ENCODE measurements around the gene LDLRAD3. TPM values are rescaled to one million over a fixed set of nuclear protein-coding genes. Genes with fewer than 3 reads are reported as not detected.

The LDLRAD3 gene
- total RNA-seq, 4 donors from 2014 or later, result 10.2 to 41.9 (median 19.8) TPM

DNA sequence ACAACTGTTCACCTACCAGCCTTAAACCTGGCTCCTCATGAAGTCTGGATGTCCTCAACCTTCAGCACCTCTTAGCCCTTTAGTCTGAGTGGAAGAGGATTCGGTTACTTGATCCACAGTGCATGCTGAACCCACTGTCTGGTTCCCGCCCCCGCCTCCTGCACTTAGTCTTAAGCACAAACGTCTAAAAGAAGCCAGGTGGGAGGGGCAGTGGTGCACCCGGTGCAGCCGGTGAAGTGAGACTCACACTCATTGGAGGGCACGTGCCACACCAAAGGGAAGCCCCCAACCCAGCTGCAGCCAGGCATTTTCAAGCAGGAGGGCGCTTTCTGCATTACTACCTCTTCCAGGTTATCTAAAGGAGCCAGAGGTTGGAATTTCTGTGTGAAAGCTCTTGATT, 198.6 kb downstream of the LDLRAD3 start:
- Histone ChIP-seq H3K27me3 (no peaks in the 10 kb centered on the region), H3K4me3 (no peak overlapping the region), H3K36me3 (no peaks in the 10 kb centered on the region), H3K27ac (no peak overlapping the region), H3K4me1 (no peaks in the 10 kb centered on the region), H3K9me3 (no peaks in the 10 kb centered on the region)
- intact Hi-C loops (cut with DNase I; ENCODE audit: low total_unique reads), result no loop called here
- no peak for DNase-seq
- no peak for TF ChIP-seq POLR2A (IDR thresholded peaks at IDR 0.05)
- TF ChIP-seq, protein P1, sequence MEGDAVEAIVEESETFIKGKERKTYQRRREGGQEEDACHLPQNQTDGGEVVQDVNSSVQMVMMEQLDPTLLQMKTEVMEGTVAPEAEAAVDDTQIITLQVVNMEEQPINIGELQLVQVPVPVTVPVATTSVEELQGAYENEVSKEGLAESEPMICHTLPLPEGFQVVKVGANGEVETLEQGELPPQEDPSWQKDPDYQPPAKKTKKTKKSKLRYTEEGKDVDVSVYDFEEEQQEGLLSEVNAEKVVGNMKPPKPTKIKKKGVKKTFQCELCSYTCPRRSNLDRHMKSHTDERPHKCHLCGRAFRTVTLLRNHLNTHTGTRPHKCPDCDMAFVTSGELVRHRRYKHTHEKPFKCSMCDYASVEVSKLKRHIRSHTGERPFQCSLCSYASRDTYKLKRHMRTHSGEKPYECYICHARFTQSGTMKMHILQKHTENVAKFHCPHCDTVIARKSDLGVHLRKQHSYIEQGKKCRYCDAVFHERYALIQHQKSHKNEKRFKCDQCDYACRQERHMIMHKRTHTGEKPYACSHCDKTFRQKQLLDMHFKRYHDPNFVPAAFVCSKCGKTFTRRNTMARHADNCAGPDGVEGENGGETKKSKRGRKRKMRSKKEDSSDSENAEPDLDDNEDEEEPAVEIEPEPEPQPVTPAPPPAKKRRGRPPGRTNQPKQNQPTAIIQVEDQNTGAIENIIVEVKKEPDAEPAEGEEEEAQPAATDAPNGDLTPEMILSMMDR (IDR thresholded peaks at IDR 0.05), result no peak

DNA sequence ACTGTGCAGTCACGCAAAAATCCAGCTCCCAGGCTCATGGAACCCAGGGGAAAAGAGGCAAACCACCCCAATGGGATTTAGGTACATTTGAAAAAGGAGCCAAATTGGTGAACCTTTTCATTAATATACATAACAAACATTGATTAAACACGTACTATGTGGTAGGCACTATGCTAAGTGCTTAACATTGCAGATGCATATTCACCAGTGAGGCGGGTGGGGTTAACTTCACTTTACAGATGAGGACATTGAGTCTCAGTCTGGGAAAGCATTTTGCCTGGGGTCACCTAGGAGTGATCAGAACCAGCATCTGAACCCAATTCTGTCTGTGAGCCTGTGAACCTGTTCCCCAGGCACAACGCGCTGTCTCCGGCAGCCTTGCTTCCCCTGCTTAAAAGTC, 199.0 kb downstream of the LDLRAD3 start:
- Histone ChIP-seq H3K4me3 (no peak overlapping the region), H3K27ac (no peak overlapping the region), H3K27me3 (no peaks in the 10 kb centered on the region), H3K9me3 (no peaks in the 10 kb centered on the region), H3K36me3 (no peaks in the 10 kb centered on the region), H3K4me1 (no peaks in the 10 kb centered on the region)
- DNase-seq, result no peak
- TF ChIP-seq POLR2A (IDR thresholded peaks at IDR 0.05), result no peak
- TF ChIP-seq, protein P1 (IDR thresholded peaks at IDR 0.05), result no peak
- intact Hi-C loops (cut with DNase I; ENCODE audit: low total_unique reads), result no loop called here

DNA sequence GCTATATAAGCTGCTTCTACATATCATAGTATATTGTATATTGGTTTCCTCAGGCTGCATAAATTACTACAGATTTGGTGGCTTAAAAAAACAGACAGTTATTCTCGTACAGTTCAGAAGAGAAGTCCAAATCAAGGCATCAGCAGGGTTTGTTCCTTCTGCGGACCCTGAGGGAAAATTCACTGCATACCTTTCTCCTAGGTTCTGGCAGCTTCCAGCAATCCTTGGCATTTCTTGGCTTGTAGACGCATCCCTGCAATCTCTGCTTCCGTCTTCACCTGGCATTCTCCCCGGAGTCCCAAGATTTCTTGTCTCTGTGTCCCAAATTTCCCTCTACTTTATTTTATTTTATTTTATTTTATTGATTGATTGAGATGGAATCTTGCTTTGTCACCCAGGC, 202.6 kb downstream of the LDLRAD3 start:
- Histone ChIP-seq H3K4me3 (no peak overlapping the region), H3K9me3 (no peaks in the 10 kb centered on the region), H3K36me3 (no peaks in the 10 kb centered on the region), H3K27ac (no peak overlapping the region), H3K27me3 (no peaks in the 10 kb centered on the region), H3K4me1 (no peaks in the 10 kb centered on the region)
- no peak for TF ChIP-seq POLR2A (IDR thresholded peaks at IDR 0.05)
- TF ChIP-seq, protein P1 (IDR thresholded peaks at IDR 0.05), result no peak
- intact Hi-C loops (cut with DNase I; ENCODE audit: low total_unique reads), result no loop called here
- no peak for DNase-seq

DNA sequence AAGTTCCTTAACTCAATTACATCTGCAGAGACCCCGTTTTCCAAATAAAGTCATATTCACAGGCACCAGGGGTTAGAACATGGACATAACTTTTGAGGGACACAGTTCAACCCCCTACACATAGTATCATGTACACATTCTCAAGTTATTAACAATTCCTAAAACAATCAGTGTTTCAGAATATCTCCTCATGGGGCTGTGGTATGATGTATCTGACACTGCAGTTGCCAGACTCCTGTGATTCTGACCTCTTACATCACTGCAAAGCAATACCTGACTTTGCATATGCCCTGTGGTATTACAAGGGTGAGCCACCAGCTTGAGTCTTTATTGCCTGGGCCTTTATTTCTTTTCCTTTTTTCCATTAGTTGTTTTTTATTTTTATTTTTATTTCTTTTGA, 203.6 kb downstream of the LDLRAD3 start:
- no peak for DNase-seq
- Histone ChIP-seq H3K27ac (no peak overlapping the region), H3K4me3 (no peak overlapping the region), H3K9me3 (no peaks in the 10 kb centered on the region), H3K4me1 (no peaks in the 10 kb centered on the region), H3K36me3 (no peaks in the 10 kb centered on the region), H3K27me3 (no peaks in the 10 kb centered on the region)
- intact Hi-C loops (cut with DNase I; ENCODE audit: low total_unique reads), result no loop called here
- TF ChIP-seq POLR2A (IDR thresholded peaks at IDR 0.05), result no peak
- TF ChIP-seq, protein P1 (IDR thresholded peaks at IDR 0.05), result no peak

DNA sequence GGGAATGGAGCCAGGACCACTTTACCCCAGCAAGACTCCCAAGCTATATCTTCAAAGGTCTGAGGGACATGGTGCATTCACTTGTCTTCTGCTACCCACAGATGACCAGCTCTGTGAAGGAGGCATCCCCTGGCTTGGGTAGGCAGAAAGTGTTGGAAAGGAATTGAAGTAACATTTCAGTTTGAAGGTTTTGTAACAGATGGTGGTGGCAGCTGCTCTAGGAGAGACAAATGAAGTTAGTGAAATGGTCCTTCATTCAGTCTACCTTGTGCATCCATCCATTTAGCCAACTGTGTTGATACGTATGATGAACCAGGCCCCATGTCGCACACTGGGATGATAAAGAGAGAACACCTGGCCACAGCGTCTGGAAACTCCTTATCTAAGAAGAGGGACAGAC, 204.8 kb downstream of the LDLRAD3 start:
- no peak overlapping the region for H3K4me3 ChIP-seq
- H3K4me1 ChIP-seq, result no peaks in the 10 kb centered on the region
- no peaks in the 10 kb centered on the region for H3K27me3 ChIP-seq
- intact Hi-C loops (cut with DNase I; ENCODE audit: low total_unique reads), result no loop called here
- H3K36me3 ChIP-seq, result no peaks in the 10 kb centered on the region
- no peak for TF ChIP-seq POLR2A (IDR thresholded peaks at IDR 0.05)
- TF ChIP-seq, protein P1 (IDR thresholded peaks at IDR 0.05), result no peak
- no peak for DNase-seq
- no peak overlapping the region for H3K27ac ChIP-seq
- no peaks in the 10 kb centered on the region for H3K9me3 ChIP-seq

Measured in uterus (tissue), 4 donors.